ENCODE measurements around the gene PPM1D. TPM values are rescaled to one million over a fixed set of nuclear protein-coding genes. Genes with fewer than 3 reads are reported as not detected.

The PPM1D gene
- 10 to 100 TPM; 17.0 to 19.6 TPM for total RNA-seq

GRCh38 chr17:60599620-60600489 lies at the start of gene PPM1D:
PPM1D (plus strand) TSS chr17:60600193; CDS start chr17:60600415, 222 bp downstream.

GRCh38 chr17:60677308-60678117 lies 77.5 kb downstream of the PPM1D start, which contains the start of gene BCAS3:
BCAS3 (plus strand) TSS chr17:60677851.

Other genes with a start within 250 kb of the PPM1D start
- 10 to 100 TPM; 36.3 to 39.9 TPM for gene USP32, start 208.1 kb upstream of the PPM1D start, total RNA-seq
- not detected for gene CHCT1, start 177.7 kb upstream of the PPM1D start, total RNA-seq
- 10 to 100 TPM; 35.1 TPM for gene APPBP2, start 74.0 kb upstream of the PPM1D start, total RNA-seq
- gene BCAS3, start 77.7 kb downstream of the PPM1D start, total RNA-seq, result 10 to 100 TPM; 18.3 to 20.6 TPM